GM23338 (cell line): ENCODE data around the gene AGAP1.

Experiments used
- CREB1 ChIP-seq: fragments of 250-450 bp; sonication (Bioruptor Pico); IDR thresholded peaks from 2 replicates; pipeline ENCODE4 v1.5.0; 2020; ENCODE audit warnings: low read depth, mild to moderate bottlenecking, moderate library complexity
- EZH2 ChIP-seq: fragments of 200-600 bp; sonication (generic); IDR thresholded peaks from one replicate; pipeline ENCODE4 v1.8.0; 2017; ENCODE audit warnings: antibody characterized with exemption, mild to moderate bottlenecking, low read depth; ENCODE audit not compliant: unreplicated experiment
- EZH2phosphoT487 ChIP-seq: fragments of 200-600 bp; sonication (generic); IDR thresholded peaks from one replicate; pipeline ENCODE4 v1.8.1; 2018; ENCODE audit warnings: antibody characterized with exemption; ENCODE audit not compliant: unreplicated experiment
- JUNB ChIP-seq: IDR thresholded peaks from one replicate; pipeline ENCODE4 v1.6.1; 2016; ENCODE audit warnings: antibody characterized with exemption; ENCODE audit not compliant: unreplicated experiment
- POLR2AphosphoS5 ChIP-seq: IDR thresholded peaks from 2 replicates; pipeline ENCODE4 v1.6.1; 2016; ENCODE audit warnings: antibody characterized with exemption, low read depth
- ZNF114 ChIP-seq: fragments of 250-450 bp; sonication (Bioruptor Pico); IDR thresholded peaks from 2 replicates; pipeline ENCODE4 v1.5.0; 2020; ENCODE audit warnings: mild to moderate bottlenecking, moderate library complexity
- TF ChIP-seq, protein P1 (sequence below), 2 experiments: fragments of 200-600 bp in 1 of 2; sonication (generic) in 1 of 2; conservative IDR thresholded peaks; 2 replicates each; pipeline versions ENCODE4 v1.5.1 to v1.6.1; 2016 to 2017; ENCODE audit warnings: antibody characterized with exemption in 2 of 2, low read depth in 2 of 2, mild to moderate bottlenecking in 2 of 2, moderate library complexity in 1 of 2
- TF ChIP-seq, protein P2 (sequence below): IDR thresholded peaks from 2 replicates; pipeline ENCODE4 v1.6.1; 2016; ENCODE audit warnings: antibody characterized with exemption

- TF ChIP-seq, protein P1, sequence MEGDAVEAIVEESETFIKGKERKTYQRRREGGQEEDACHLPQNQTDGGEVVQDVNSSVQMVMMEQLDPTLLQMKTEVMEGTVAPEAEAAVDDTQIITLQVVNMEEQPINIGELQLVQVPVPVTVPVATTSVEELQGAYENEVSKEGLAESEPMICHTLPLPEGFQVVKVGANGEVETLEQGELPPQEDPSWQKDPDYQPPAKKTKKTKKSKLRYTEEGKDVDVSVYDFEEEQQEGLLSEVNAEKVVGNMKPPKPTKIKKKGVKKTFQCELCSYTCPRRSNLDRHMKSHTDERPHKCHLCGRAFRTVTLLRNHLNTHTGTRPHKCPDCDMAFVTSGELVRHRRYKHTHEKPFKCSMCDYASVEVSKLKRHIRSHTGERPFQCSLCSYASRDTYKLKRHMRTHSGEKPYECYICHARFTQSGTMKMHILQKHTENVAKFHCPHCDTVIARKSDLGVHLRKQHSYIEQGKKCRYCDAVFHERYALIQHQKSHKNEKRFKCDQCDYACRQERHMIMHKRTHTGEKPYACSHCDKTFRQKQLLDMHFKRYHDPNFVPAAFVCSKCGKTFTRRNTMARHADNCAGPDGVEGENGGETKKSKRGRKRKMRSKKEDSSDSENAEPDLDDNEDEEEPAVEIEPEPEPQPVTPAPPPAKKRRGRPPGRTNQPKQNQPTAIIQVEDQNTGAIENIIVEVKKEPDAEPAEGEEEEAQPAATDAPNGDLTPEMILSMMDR (conservative IDR thresholded peaks at IDR 0.05; ENCODE audit: low read depth in 2 of 2) = no peak
- no peak for TF ChIP-seq JUNB
- no peak for TF ChIP-seq EZH2phosphoT487
- no peak for TF ChIP-seq ZNF114 (CRISPR knock-in tag)
- no peak for TF ChIP-seq CREB1 (CRISPR knock-in tag)
- no peak for TF ChIP-seq POLR2AphosphoS5
- no peak for TF ChIP-seq EZH2
- TF ChIP-seq, protein P2, sequence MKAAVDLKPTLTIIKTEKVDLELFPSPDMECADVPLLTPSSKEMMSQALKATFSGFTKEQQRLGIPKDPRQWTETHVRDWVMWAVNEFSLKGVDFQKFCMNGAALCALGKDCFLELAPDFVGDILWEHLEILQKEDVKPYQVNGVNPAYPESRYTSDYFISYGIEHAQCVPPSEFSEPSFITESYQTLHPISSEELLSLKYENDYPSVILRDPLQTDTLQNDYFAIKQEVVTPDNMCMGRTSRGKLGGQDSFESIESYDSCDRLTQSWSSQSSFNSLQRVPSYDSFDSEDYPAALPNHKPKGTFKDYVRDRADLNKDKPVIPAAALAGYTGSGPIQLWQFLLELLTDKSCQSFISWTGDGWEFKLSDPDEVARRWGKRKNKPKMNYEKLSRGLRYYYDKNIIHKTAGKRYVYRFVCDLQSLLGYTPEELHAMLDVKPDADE = no peak
Measured at GRCh38 chr2:235613649-235614048, 119.8 kb downstream of the AGAP1 start.
